HepG2 (cell line): ENCODE results near the gene ARHGEF3. TPM values are rescaled to one million over a fixed set of nuclear protein-coding genes. Genes with fewer than 3 reads are reported as not detected.

Experiments used
- ATAC-seq: fragments of 200-7000 bp; cut with Tn5 transposase; 3 replicates; pipeline ENCODE4 v1.9.1; 2020; ENCODE audit warnings: mild to moderate bottlenecking, moderate library complexity
- BruUV-seq: library from RNA; stranded (reverse); fragments of 400-500 nt; replicated peaks from 2 replicates; lab custom pipeline; 2021; lab: Mats Ljungman, UMichigan
- CTCF ChIA-PET: fragments of 300-600 bp; formaldehyde crosslinking; extraction: SDS; loops from one replicate; lab custom pipeline; 2021; ENCODE audit warnings: low total read pairs, inconsistent platforms, low intra/inter-chr PET ratio; lab: Yijun Ruan, JAX
- POLR2A ChIA-PET: fragments of 350-600 bp; sonication (Branson Sonifier 250); formaldehyde crosslinking; loops from one replicate; lab custom pipeline; 2020; ENCODE audit warnings: antibody characterized with exemption, inconsistent platforms; lab: Yijun Ruan, JAX
- DNase-seq: peaks from one replicate; pipeline ENCODE4 v3.0.0-alpha.2; 2015; ENCODE audit warnings: low spot score
- FAIRE-seq: peaks from 3 replicates; lab custom pipeline; 2011; peaks lifted over from hg19 to GRCh38; lab: Jason Lieb, UNC
- H2AFZ ChIP-seq: one replicate; pipeline ENCODE4 v1.6.1; 2011; ENCODE audit warnings: low read length, inconsistent platforms
- H3K27ac ChIP-seq: fragments of 300-600 bp; 3 replicates; pipeline ENCODE4 v1.8.0; 2011; ENCODE audit warnings: mixed run types, mild to moderate bottlenecking, mixed read lengths, low read length, inconsistent platforms; ENCODE audit not compliant: insufficient read depth; ENCODE audit errors: extremely low read length
- H3K27me3 ChIP-seq, 2 experiments: fragments of 200-600 bp in 1 of 2; 2 replicates in 1 of 2; 3 replicates in 1 of 2; pipeline versions ENCODE4 v1.6.0 to v1.8.0; 2011; ENCODE audit warnings: low read length in 2 of 2, mild to moderate bottlenecking in 2 of 2, moderate library complexity in 2 of 2, inconsistent platforms in 1 of 2; ENCODE audit not compliant: insufficient read depth in 2 of 2, control insufficient read depth in 1 of 2
- H3K36me3 ChIP-seq, 2 experiments: fragments of 200-600 bp in 1 of 2; replicated peaks in 1 of 2; 2 replicates in 1 of 2; 3 replicates in 1 of 2; pipeline versions ENCODE4 v1.5.1 to v1.8.0; 2011; ENCODE audit warnings: low read length in 2 of 2, inconsistent platforms in 1 of 2; ENCODE audit not compliant: insufficient read depth in 2 of 2, control insufficient read depth in 1 of 2
- H3K4me1 ChIP-seq: 2 replicates; pipeline ENCODE4 v1.5.1; 2012; ENCODE audit warnings: low read length, inconsistent platforms; ENCODE audit not compliant: insufficient read depth
- H3K4me2 ChIP-seq: 2 replicates; pipeline ENCODE4 v1.6.0; 2011; ENCODE audit warnings: low read depth, low read length, inconsistent platforms
- H3K4me3 ChIP-seq, 3 experiments: fragments of 200-600 bp in 1 of 3; sonication (generic), shearing (Covaris generic) in 1 of 3; replicated peaks in 1 of 3; 2 replicates each; pipeline ENCODE4 v1.5.1; 2011 to 2016; ENCODE audit warnings: low read length in 3 of 3, inconsistent platforms in 2 of 3, low read depth in 2 of 3, mild to moderate bottlenecking in 2 of 3, control low read depth in 1 of 3, mixed read lengths in 1 of 3; ENCODE audit not compliant: insufficient read depth in 1 of 3
- H3K79me2 ChIP-seq: one replicate; pipeline ENCODE4 v1.6.1; 2011; ENCODE audit warnings: low read length, inconsistent platforms; ENCODE audit not compliant: insufficient read depth
- H3K9ac ChIP-seq: 2 replicates; pipeline ENCODE4 v1.6.0; 2011; ENCODE audit warnings: mild to moderate bottlenecking, low read depth, low read length, inconsistent platforms; ENCODE audit not compliant: insufficient read depth
- H3K9me3 ChIP-seq: 2 replicates; pipeline ENCODE4 v1.5.1; 2012; ENCODE audit warnings: mild to moderate bottlenecking, low read length
- H4K20me1 ChIP-seq: 2 replicates; pipeline ENCODE4 v1.6.0; 2011; ENCODE audit warnings: inconsistent platforms, mild to moderate bottlenecking, low read length, moderate library complexity; ENCODE audit not compliant: insufficient read depth
- ARID5B ChIP-seq: IDR thresholded peaks from 2 replicates; pipeline ENCODE4 v1.4.0; 2020; ENCODE audit warnings: mild to moderate bottlenecking, missing genetic modification reagents
- CC2D1A ChIP-seq: sonication (generic); formaldehyde crosslinking; IDR thresholded peaks from 2 replicates; pipeline ENCODE4 v1.8.1; 2023; ENCODE audit warnings: mild to moderate bottlenecking, missing genetic modification reagents
- CHD2 ChIP-seq: IDR thresholded peaks from 2 replicates; pipeline ENCODE4 v1.6.1; 2011; ENCODE audit warnings: low read depth, low read length, improper control_type of control experiment
- ELK4 ChIP-seq: sonication (generic); formaldehyde crosslinking; IDR thresholded peaks from 2 replicates; pipeline ENCODE4 v1.9.0; 2021; ENCODE audit warnings: missing genetic modification reagents, borderline replicate concordance
- ESRRA ChIP-seq: sonication (generic); formaldehyde crosslinking; IDR thresholded peaks from 2 replicates; pipeline ENCODE4 v1.5.1; 2020; ENCODE audit warnings: mild to moderate bottlenecking, low read depth, missing genetic modification reagents
- FLYWCH1 ChIP-seq: sonication (generic); formaldehyde crosslinking; IDR thresholded peaks from 2 replicates; pipeline ENCODE4 v1.8.1; 2023; ENCODE audit warnings: mild to moderate bottlenecking, missing genetic modification reagents
- HMG20A ChIP-seq: IDR thresholded peaks from 2 replicates; pipeline ENCODE4 v1.6.1; 2016; ENCODE audit warnings: borderline replicate concordance
- IRF2 ChIP-seq: IDR thresholded peaks from 2 replicates; pipeline ENCODE4 v1.6.1; 2018; ENCODE audit warnings: missing genetic modification reagents, missing compliant biosample characterization
- ISX ChIP-seq: sonication (generic); formaldehyde crosslinking; conservative IDR thresholded peaks from 2 replicates; pipeline ENCODE4 v1.5.0; 2020; ENCODE audit warnings: missing genetic modification reagents
- MAZ ChIP-seq, 2 experiments: sonication (generic) in 1 of 2; formaldehyde crosslinking in 1 of 2; IDR thresholded peaks; 2 replicates each; pipeline versions ENCODE4 v1.5.0 to v1.6.1; 2012 to 2020; ENCODE audit warnings: low read depth in 2 of 2, mild to moderate bottlenecking in 2 of 2, borderline replicate concordance in 1 of 2, improper control_type of control experiment in 1 of 2, low read length in 1 of 2, missing genetic modification reagents in 1 of 2, moderate library complexity in 1 of 2
- MED8 ChIP-seq: sonication (generic); formaldehyde crosslinking; IDR thresholded peaks from 2 replicates; pipeline ENCODE4 v1.8.1; 2023; ENCODE audit warnings: mild to moderate bottlenecking, missing genetic modification reagents; ENCODE audit not compliant: insufficient replicate concordance
- TCF12 ChIP-seq, 2 experiments: fragments of 450-650 bp in 1 of 2; sonication (generic) in 1 of 2; formaldehyde crosslinking in 1 of 2; IDR thresholded peaks; 2 replicates each; pipeline versions ENCODE4 v1.6.1 to v1.8.0; 2017 to 2022; ENCODE audit warnings: antibody characterized with exemption in 1 of 2, mild to moderate bottlenecking in 1 of 2, missing genetic modification reagents in 1 of 2, moderate library complexity in 1 of 2
- YEATS4 ChIP-seq: sonication (generic); formaldehyde crosslinking; IDR thresholded peaks from 2 replicates; pipeline ENCODE4 v1.4.0; 2020; ENCODE audit warnings: missing genetic modification reagents, borderline replicate concordance
- ZEB1 ChIP-seq: IDR thresholded peaks from 2 replicates; pipeline ENCODE4 v1.6.1; 2012; ENCODE audit warnings: mild to moderate bottlenecking, low read depth, inconsistent platforms; ENCODE audit not compliant: insufficient replicate concordance
- ZNF101 ChIP-seq: sonication (generic); formaldehyde crosslinking; IDR thresholded peaks from 2 replicates; pipeline ENCODE4 v1.4.0; 2020; ENCODE audit warnings: mild to moderate bottlenecking, low read depth, missing genetic modification reagents, borderline replicate concordance
- ZNF674 ChIP-seq: sonication (generic); formaldehyde crosslinking; IDR thresholded peaks from 2 replicates; pipeline ENCODE4 v1.5.0; 2020; ENCODE audit warnings: low read depth, mild to moderate bottlenecking, missing genetic modification reagents
- ZNF761 ChIP-seq: sonication (generic); formaldehyde crosslinking; conservative IDR thresholded peaks from 2 replicates; pipeline ENCODE4 v1.4.0; 2020; ENCODE audit warnings: mild to moderate bottlenecking, missing genetic modification reagents
- ZNF776 ChIP-seq: sonication (generic); formaldehyde crosslinking; IDR thresholded peaks from 2 replicates; pipeline ENCODE4 v1.4.0; 2020; ENCODE audit warnings: mild to moderate bottlenecking, missing genetic modification reagents
- WGBS: methylation state at CpG from one replicate; pipeline ENCODE4 v1.1.6; 2017; ENCODE audit warnings: low lambda C conversion rate; 5-methylcytosine and 5-hydroxymethylcytosine counted together
- in situ Hi-C: cut with HindIII; loops from 2 replicates; pipeline ENCODE4 v1.10.0; 2017; ENCODE audit warnings: low pct_unique_long_range_greater_than_20kb; ENCODE audit not compliant: extremely low pct_ligation_motif_present
- intact Hi-C: fragments of 100-400 bp; cut with micrococcal nuclease; formaldehyde crosslinking; loops from one replicate; pipeline ENCODE4 v1.10.0; 2022; ENCODE audit not compliant: unreplicated experiment
- polyA plus RNA-seq, 8 experiments: library from polyadenylated mRNA; depleted of rRNA in 3 of 8; stranded (reverse) in 7 of 8; unstranded in 1 of 8; fragments of >200 nt; fragmentation: Illumina TruSeq in 4 of 8; extraction: Trizol in 4 of 8; gene quantifications; 2 replicates each; pipeline versions ENCODE4 v1.2.1 to v1.2.3, GENCODE V29; 2011 to 2016; ENCODE audit warnings: low read depth in 4 of 8, missing spikeins in 1 of 8, mixed read lengths in 1 of 8; ENCODE audit not compliant: insufficient read depth in 1 of 8
- total RNA-seq, 5 experiments: library from RNA; depleted of rRNA; stranded (reverse); fragments of >200 nt; fragmentation: Illumina TruSeq; extraction: Trizol; gene quantifications; 2 replicates each; pipeline ENCODE4 v1.2.3, GENCODE V29; 2016; ENCODE audit warnings: low read depth in 1 of 5

Gene ARHGEF3
- total and polyA plus RNA-seq, 2 of the 13 experiments (the other 11 are each of a cell fraction or from before 2014, with no cell fraction given), result 14.8 to 23.1 TPM

GRCh38 chr3:56833536-56833935 is 31.8 kb upstream of the ARHGEF3 start:
- intact Hi-C loops, result no loop called here
- BruUV-seq, result no TSS peak
- POLR2A ChIA-PET, result no interaction called here
- FAIRE-seq (no peak), ATAC-seq (no peak), DNase-seq (no peak)
- in situ Hi-C loops, result no loop called here
- CTCF ChIA-PET, result no interaction called here
- Histone ChIP-seq H4K20me1 (no peaks in the 10 kb centered on the region), H3K9me3 (no peaks in the 10 kb centered on the region), H3K27ac (no peak overlapping the region), H3K4me2 (no peak overlapping the region), H2AFZ (no peak overlapping the region), H3K4me3 (no peak overlapping the region), H3K27me3 (no peaks in the 10 kb centered on the region), H3K4me1 (peaks cover 65% of the 10 kb centered on the region), H3K9ac (no peak overlapping the region), H3K36me3 (no peaks in the 10 kb centered on the region), H3K79me2 (no peaks in the 10 kb centered on the region)
- 98% methylated on average over 2 of the region's 2 CpGs for WGBS
- TF ChIP-seq HMG20A, result no peak
- no peak for TF ChIP-seq ZNF101
- no peak for TF ChIP-seq CC2D1A (CRISPR knock-in tag)
- TF ChIP-seq ESRRA (CRISPR knock-in tag), result no peak
- TF ChIP-seq MAZ (IDR thresholded peaks at IDR 0.05; ENCODE audit: borderline replicate concordance, low read depth, low read length), result no peak
- TF ChIP-seq MAZ (CRISPR knock-in tag; IDR thresholded peaks at IDR 0.05; ENCODE audit: low read depth), result no peak
- TF ChIP-seq CHD2, result no peak
- no peak for TF ChIP-seq YEATS4 (CRISPR knock-in tag)
- TF ChIP-seq ZEB1, result no peak
- no peak for TF ChIP-seq TCF12 (IDR thresholded peaks at IDR 0.05)
- TF ChIP-seq TCF12 (CRISPR knock-in tag; IDR thresholded peaks at IDR 0.05), result no peak
- TF ChIP-seq IRF2, result no peak
- TF ChIP-seq FLYWCH1 (CRISPR knock-in tag), result no peak
- no peak for TF ChIP-seq ARID5B (CRISPR knock-in tag)
- no peak for TF ChIP-seq ZNF674
- TF ChIP-seq ELK4 (CRISPR knock-in tag), result no peak
- no peak for TF ChIP-seq ZNF761 (CRISPR knock-in tag)
- TF ChIP-seq MED8 (CRISPR knock-in tag), result no peak
- no peak for TF ChIP-seq ISX
- no peak for TF ChIP-seq ZNF776 (CRISPR knock-in tag)
